Activated naive CD8-positive, alpha-beta T cell treated with anti-CD3 and anti-CD28 coated beads, Interleukin-2, amount 10 ng/mL, durations not matched to agents 7 days and 5 days (primary cell): ENCODE results near the gene MRTFB. TPM values are rescaled to one million over a fixed set of nuclear protein-coding genes. Genes with fewer than 3 reads are reported as not detected.

Experiments
- ATAC-seq: fragments of 150-1000 bp; cut with Tn5 transposase; one replicate; pipeline ENCODE4 v1.10.0; 2021; ENCODE audit warnings: low read depth, moderate library complexity
- POLR2A ChIA-PET: fragments of 350-600 bp; sonication (Branson Sonifier 250); formaldehyde crosslinking; loops from one replicate; lab custom pipeline; 2021; ENCODE audit warnings: antibody characterized with exemption; lab: Charles Lee
- DNase-seq: peaks from one replicate; pipeline ENCODE4 v3.0.0; 2021
- H3K27ac Mint-ChIP-seq: one replicate; pipeline ENCODE4 v1.8.0; 2022; ENCODE audit warnings: mild to moderate bottlenecking, mixed read lengths
- H3K27me3 Mint-ChIP-seq: one replicate; pipeline ENCODE4 v1.8.0; 2022; ENCODE audit warnings: mild to moderate bottlenecking, moderate library complexity, mixed read lengths
- H3K36me3 Mint-ChIP-seq: one replicate; pipeline ENCODE4 v1.8.0; 2021; ENCODE audit warnings: mild to moderate bottlenecking, mixed read lengths
- H3K4me1 Mint-ChIP-seq: one replicate; pipeline ENCODE4 v1.8.0; 2021; ENCODE audit warnings: mixed read lengths
- H3K4me3 Mint-ChIP-seq: one replicate; pipeline ENCODE4 v1.8.0; 2022; ENCODE audit warnings: mild to moderate bottlenecking, moderate library complexity, mixed read lengths
- H3K9me3 Mint-ChIP-seq: one replicate; pipeline ENCODE4 v1.8.0; 2021; ENCODE audit warnings: mixed read lengths
- total RNA-seq, 2 experiments: library from RNA; stranded (reverse); gene quantifications; one replicate each; pipeline ENCODE4 v1.2.3, GENCODE V29; 2021

The MRTFB gene
- total RNA-seq, 2 experiments from 2014 or later = 14.1 to 16.2 TPM

GRCh38 chr16:14139872-14140271 is 68.8 kb downstream of the MRTFB start:
- H3K27ac Mint-ChIP-seq = no peak overlapping the region
- no peaks in the 10 kb centered on the region for H3K27me3 Mint-ChIP-seq
- H3K4me3 Mint-ChIP-seq = no peak overlapping the region
- POLR2A ChIA-PET = no interaction called here
- H3K9me3 Mint-ChIP-seq = no peaks in the 10 kb centered on the region
- DNase-seq = no peak
- H3K36me3 Mint-ChIP-seq = peaks cover 5% of the 10 kb centered on the region
- ATAC-seq = no peak
- no peaks in the 10 kb centered on the region for H3K4me1 Mint-ChIP-seq

- DNase-seq (no peak), ATAC-seq (no peak)
- POLR2A ChIA-PET = no interaction called here
- H3K27ac Mint-ChIP-seq = no peak overlapping the region
- no peak overlapping the region for H3K4me3 Mint-ChIP-seq
- no peaks in the 10 kb centered on the region for H3K4me1 Mint-ChIP-seq
- H3K27me3 Mint-ChIP-seq = no peaks in the 10 kb centered on the region
- peaks cover 5% of the 10 kb centered on the region for H3K36me3 Mint-ChIP-seq
- no peaks in the 10 kb centered on the region for H3K9me3 Mint-ChIP-seq
Observed at GRCh38 chr16:14140923-14141322, 69.8 kb downstream of the MRTFB start.

GRCh38 chr16:14146445-14146844 is 75.3 kb downstream of the MRTFB start:
- ATAC-seq = no peak
- POLR2A ChIA-PET = no interaction called here
- no peak overlapping the region for H3K27ac Mint-ChIP-seq

GRCh38 chr16:14148016-14148415 is 76.9 kb downstream of the MRTFB start:
- H3K36me3 Mint-ChIP-seq = no peaks in the 10 kb centered on the region
- no peaks in the 10 kb centered on the region for H3K27me3 Mint-ChIP-seq
- H3K4me1 Mint-ChIP-seq = no peaks in the 10 kb centered on the region
- ATAC-seq (no peak), DNase-seq (no peak)
- no peak overlapping the region for H3K4me3 Mint-ChIP-seq
- POLR2A ChIA-PET = no interaction called here
- H3K27ac Mint-ChIP-seq = no peak overlapping the region
- H3K9me3 Mint-ChIP-seq = no peaks in the 10 kb centered on the region

More at GRCh38 chr16:14146445-14146844, 75.3 kb downstream of the MRTFB start:
- peaks cover 2% of the 10 kb centered on the region for H3K36me3 Mint-ChIP-seq
- no peaks in the 10 kb centered on the region for H3K27me3 Mint-ChIP-seq
- H3K4me1 Mint-ChIP-seq = no peaks in the 10 kb centered on the region
- DNase-seq = no peak
- no peak overlapping the region for H3K4me3 Mint-ChIP-seq
- no peaks in the 10 kb centered on the region for H3K9me3 Mint-ChIP-seq

- no peaks in the 10 kb centered on the region for H3K27me3 Mint-ChIP-seq
- ATAC-seq (no peak), DNase-seq (no peak)
- H3K4me1 Mint-ChIP-seq = no peaks in the 10 kb centered on the region
- no peak overlapping the region for H3K4me3 Mint-ChIP-seq
- H3K36me3 Mint-ChIP-seq = no peaks in the 10 kb centered on the region
- POLR2A ChIA-PET = no interaction called here
- H3K27ac Mint-ChIP-seq = no peak overlapping the region
- no peaks in the 10 kb centered on the region for H3K9me3 Mint-ChIP-seq
Observed at GRCh38 chr16:14148569-14148968, 77.5 kb downstream of the MRTFB start.

GRCh38 chr16:14150796-14151195 is 79.7 kb downstream of the MRTFB start:
- Mint-ChIP-seq H3K4me1 (no peaks in the 10 kb centered on the region), H3K27me3 (no peaks in the 10 kb centered on the region), H3K9me3 (no peaks in the 10 kb centered on the region), H3K4me3 (no peak overlapping the region), H3K36me3 (no peaks in the 10 kb centered on the region), H3K27ac (no peak overlapping the region)
- POLR2A ChIA-PET = no interaction called here
- ATAC-seq (no peak), DNase-seq (no peak)

- H3K9me3 Mint-ChIP-seq = no peaks in the 10 kb centered on the region
- DNase-seq (no peak), ATAC-seq (no peak)
- H3K36me3 Mint-ChIP-seq = no peaks in the 10 kb centered on the region
- no peak overlapping the region for H3K27ac Mint-ChIP-seq
- POLR2A ChIA-PET = no interaction called here
- H3K4me3 Mint-ChIP-seq = no peak overlapping the region
- no peaks in the 10 kb centered on the region for H3K4me1 Mint-ChIP-seq
- no peaks in the 10 kb centered on the region for H3K27me3 Mint-ChIP-seq
Observed at GRCh38 chr16:14151256-14152030, 80.3 kb downstream of the MRTFB start.

- Mint-ChIP-seq H3K4me3 (no peak overlapping the region), H3K4me1 (no peaks in the 10 kb centered on the region), H3K27ac (no peak overlapping the region), H3K36me3 (no peaks in the 10 kb centered on the region), H3K9me3 (no peaks in the 10 kb centered on the region), H3K27me3 (no peaks in the 10 kb centered on the region)
- DNase-seq (no peak), ATAC-seq (no peak)
- POLR2A ChIA-PET = no interaction called here
Observed at GRCh38 chr16:14155572-14156190, 84.6 kb downstream of the MRTFB start.

- peaks cover 4% of the 10 kb centered on the region for H3K4me1 Mint-ChIP-seq
- no peaks in the 10 kb centered on the region for H3K36me3 Mint-ChIP-seq
- no peak overlapping the region for H3K27ac Mint-ChIP-seq
- H3K27me3 Mint-ChIP-seq = no peaks in the 10 kb centered on the region
- no peaks in the 10 kb centered on the region for H3K9me3 Mint-ChIP-seq
- no peak for DNase-seq
- ATAC-seq = no peak
- POLR2A ChIA-PET = no interaction called here
- no peak overlapping the region for H3K4me3 Mint-ChIP-seq
Observed at GRCh38 chr16:14164916-14165662, 94.0 kb downstream of the MRTFB start.

GRCh38 chr16:14168146-14168545 is 97.0 kb downstream of the MRTFB start:
- Mint-ChIP-seq H3K9me3 (peaks cover 2% of the 10 kb centered on the region), H3K4me1 (peaks cover 4% of the 10 kb centered on the region), H3K36me3 (no peaks in the 10 kb centered on the region), H3K27me3 (no peaks in the 10 kb centered on the region), H3K27ac (no peak overlapping the region), H3K4me3 (no peak overlapping the region)
- DNase-seq (no peak), ATAC-seq (no peak)
- POLR2A ChIA-PET = no interaction called here

GRCh38 chr16:14172200-14172809 is 101.2 kb downstream of the MRTFB start:
- Mint-ChIP-seq H3K4me1 (peaks cover 4% of the 10 kb centered on the region), H3K4me3 (no peak overlapping the region), H3K27me3 (no peaks in the 10 kb centered on the region), H3K36me3 (peaks cover 2% of the 10 kb centered on the region), H3K27ac (no peak overlapping the region), H3K9me3 (peaks cover 5% of the 10 kb centered on the region)
- POLR2A ChIA-PET = no interaction called here
- ATAC-seq (no peak), DNase-seq (no peak)

GRCh38 chr16:14175086-14175485 is 104.0 kb downstream of the MRTFB start:
- Mint-ChIP-seq H3K9me3 (peaks cover 5% of the 10 kb centered on the region), H3K27ac (no peak overlapping the region), H3K27me3 (no peaks in the 10 kb centered on the region), H3K4me1 (no peaks in the 10 kb centered on the region), H3K36me3 (peaks cover 6% of the 10 kb centered on the region), H3K4me3 (no peak overlapping the region)
- DNase-seq = no peak
- POLR2A ChIA-PET = no interaction called here
- ATAC-seq = no peak

GRCh38 chr16:14177704-14178103 is 106.6 kb downstream of the MRTFB start:
- Mint-ChIP-seq H3K36me3 (peaks cover 6% of the 10 kb centered on the region), H3K4me3 (no peak overlapping the region)
- no peak for ATAC-seq

More at GRCh38 chr16:14177704-14178103, 106.6 kb downstream of the MRTFB start:
- no peaks in the 10 kb centered on the region for H3K27me3 Mint-ChIP-seq
- no peaks in the 10 kb centered on the region for H3K4me1 Mint-ChIP-seq
- H3K27ac Mint-ChIP-seq = no peak overlapping the region
- DNase-seq = no peak
- peaks cover 4% of the 10 kb centered on the region for H3K9me3 Mint-ChIP-seq
- POLR2A ChIA-PET = no interaction called here
